ENCODE measurements around the gene FAAP100.

FAAP100 gene

DNA sequence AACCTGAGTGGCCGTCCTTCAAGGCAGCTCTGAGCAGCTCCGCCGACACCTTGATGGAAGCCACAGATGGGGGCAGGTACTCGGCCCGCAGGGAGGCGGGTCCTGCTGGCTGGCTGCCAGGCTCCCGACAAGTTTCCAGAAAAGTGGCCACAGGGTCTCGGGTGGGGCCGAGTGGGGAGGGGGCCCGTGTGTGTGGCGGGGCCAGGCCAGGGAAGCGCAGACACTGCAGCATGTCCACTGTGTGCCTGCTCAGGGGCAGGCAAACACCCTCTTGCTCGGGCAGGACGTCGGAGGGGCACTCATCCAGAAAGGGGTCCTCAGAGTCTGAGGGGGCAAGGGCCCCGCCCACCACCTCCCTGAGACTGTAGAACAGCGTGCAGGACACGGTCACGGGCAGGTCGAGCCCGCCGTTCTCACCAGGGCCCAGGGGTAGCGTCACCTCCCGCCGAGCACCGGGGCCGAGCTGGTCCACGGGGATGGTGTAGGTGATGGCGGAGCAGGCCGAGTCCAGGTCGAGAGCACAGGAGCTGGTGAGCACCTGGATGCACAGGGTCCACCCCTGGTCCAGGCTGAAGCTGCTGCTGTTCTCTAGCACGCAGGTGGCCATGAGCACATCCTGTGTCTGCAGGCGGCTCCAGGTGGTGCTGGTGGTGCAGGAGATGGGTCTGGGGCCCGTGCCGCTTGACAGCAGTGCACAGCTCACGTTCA lies 5.1 kb downstream of the FAAP100 start:
- Histone ChIP-seq H4K20me1 (peaks cover 4 to 87% (median 50%) of the 10 kb centered on the region in 11 experiments; a peak in 20 of 22 replicates), H3K4me1 (peaks cover 16 to 22% (median 19%) of the 10 kb centered on the region in 10 experiments), H3K27ac (no peak overlapping the region), H3K9me3 (replicated peaks in 1 of 11) (no peaks in the 10 kb centered on the region), H3K4me3 (no peak overlapping the region), H3K36me3 (peaks cover 72 to 90% (median 87%) of the 10 kb centered on the region in 11 experiments), H3K4me2 (no peak overlapping the region), H3K27me3 (no peaks in the 10 kb centered on the region), H3K9ac (no peak overlapping the region)
- no peak for TF ChIP-seq Cebpa-rat (IDR thresholded peaks at IDR 0.05)

DNA sequence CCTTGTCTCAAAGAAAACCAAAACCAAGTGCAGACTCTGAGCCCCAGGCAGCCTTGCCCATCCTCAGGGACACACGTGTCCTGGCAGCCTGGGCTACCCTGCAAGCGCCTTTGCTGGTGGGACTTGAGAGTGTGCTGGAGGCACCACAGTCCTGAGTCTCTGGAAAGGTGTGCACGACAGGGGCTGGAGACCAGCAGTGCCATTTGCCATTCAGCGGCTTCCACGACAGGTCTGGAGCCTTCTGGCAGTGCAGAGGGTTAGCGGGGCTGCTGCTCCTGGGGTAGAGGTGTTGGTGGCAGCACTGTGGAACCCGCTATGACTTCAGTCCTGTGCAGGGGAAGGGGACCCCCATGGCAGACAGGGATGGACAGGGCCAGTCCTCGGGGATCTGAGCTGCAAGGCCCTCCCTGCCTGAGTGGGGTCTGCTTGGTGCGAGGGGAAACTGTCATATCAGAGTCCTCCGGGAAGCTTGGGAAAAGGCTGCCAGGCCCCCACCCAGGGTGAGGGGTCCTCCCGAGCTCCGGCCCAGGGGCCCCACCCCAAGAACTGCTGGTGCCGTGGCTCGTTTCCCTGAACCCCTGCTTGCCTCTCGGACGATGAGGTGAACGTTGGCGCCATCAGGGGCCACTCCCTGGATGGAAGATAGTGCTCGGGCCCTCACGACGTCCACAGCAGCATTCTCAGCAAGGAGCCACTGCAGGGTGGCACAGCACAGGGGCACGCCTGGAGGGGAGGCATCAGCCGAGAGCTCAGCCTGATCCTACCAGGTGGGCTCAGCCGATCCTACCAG lies 6.8 kb downstream of the FAAP100 start:
- H3K9me3 ChIP-seq (replicated peaks in 1 of 11): no peaks in the 10 kb centered on the region
- H3K27ac ChIP-seq: no peak overlapping the region
- H3K36me3 ChIP-seq: peaks cover 78 to 97% (median 94%) of the 10 kb centered on the region in 11 experiments
- peaks cover 0 to 87% (median 46%) of the 10 kb centered on the region in 11 experiments; a peak in 20 of 22 replicates for H4K20me1 ChIP-seq
- H3K4me2 ChIP-seq: no peak overlapping the region
- peaks cover 4 to 12% (median 8%) of the 10 kb centered on the region in 10 experiments; a peak in 15 of 20 replicates for H3K4me1 ChIP-seq
- no peak overlapping the region for H3K9ac ChIP-seq
- H3K4me3 ChIP-seq: no peak overlapping the region
- TF ChIP-seq Cebpa-rat (IDR thresholded peaks at IDR 0.05): no peak
- H3K27me3 ChIP-seq: no peaks in the 10 kb centered on the region

DNA sequence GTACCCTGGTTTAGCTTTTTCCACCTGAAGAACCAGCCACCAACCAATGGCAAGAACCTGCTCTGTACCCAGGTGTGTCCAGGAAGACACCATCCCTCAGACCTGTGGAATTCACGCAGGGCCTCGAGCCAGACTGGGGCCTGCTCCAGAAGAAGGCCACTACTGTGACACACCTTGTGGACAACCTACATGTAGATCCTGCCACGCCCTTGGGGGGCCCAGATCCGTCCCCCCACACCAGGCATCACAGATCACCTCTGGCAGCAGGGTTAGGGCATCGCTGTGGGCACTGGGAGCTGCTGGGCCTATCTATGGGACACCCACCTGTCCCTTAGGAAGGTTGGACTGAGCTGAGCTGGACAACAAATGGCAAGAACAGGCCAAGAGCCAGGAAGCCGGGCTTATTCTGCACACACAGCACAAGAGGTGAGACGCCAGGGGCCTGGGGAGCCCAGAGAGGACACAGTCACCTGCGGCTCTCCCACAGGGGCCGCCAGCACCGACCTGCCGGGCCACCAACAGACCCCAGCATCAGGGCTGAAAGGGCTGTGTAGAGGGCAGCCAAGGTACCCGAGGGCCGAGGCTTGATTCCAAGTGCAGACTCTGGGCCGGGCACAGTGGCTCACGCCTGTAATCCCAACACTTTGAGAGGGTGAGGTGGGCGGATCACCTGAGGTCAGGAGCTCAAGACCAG lies 7.7 kb downstream of the FAAP100 start:
- H3K9ac ChIP-seq: no peak overlapping the region
- H3K27me3 ChIP-seq: no peaks in the 10 kb centered on the region
- no peak overlapping the region for H3K4me2 ChIP-seq
- no peak for TF ChIP-seq Cebpa-rat (IDR thresholded peaks at IDR 0.05)
- H3K4me1 ChIP-seq: peaks cover 0 to 3% (median 0%) of the 10 kb centered on the region in 10 experiments; a peak in 6 of 20 replicates
- peaks cover 0 to 87% (median 46%) of the 10 kb centered on the region in 11 experiments; a peak in 18 of 22 replicates for H4K20me1 ChIP-seq
- H3K4me3 ChIP-seq: no peak overlapping the region
- H3K27ac ChIP-seq: no peak overlapping the region
- H3K36me3 ChIP-seq: peaks cover 76 to 97% (median 94%) of the 10 kb centered on the region in 11 experiments
- H3K9me3 ChIP-seq (replicated peaks in 1 of 11): no peaks in the 10 kb centered on the region

DNA sequence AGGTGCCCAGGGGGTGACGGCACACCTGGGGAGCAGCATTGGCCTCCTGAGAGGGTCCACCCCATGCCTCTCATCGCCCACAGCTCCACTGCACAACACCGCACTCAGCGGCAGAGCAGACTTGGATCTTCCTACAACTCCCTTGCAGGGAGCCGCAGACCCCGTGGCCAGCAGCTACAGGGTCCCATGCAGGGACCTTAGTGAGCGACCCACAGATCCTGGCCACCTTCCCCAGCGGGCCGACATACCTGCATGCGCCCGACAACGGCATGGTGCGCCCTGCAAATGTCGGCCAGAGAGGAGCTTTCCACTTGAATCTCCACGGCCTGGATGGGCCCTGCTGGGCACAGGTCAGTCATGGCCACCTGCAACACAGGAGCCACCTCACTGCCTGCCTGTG lies 8.4 kb downstream of the FAAP100 start:
- Histone ChIP-seq H3K27ac (no peak overlapping the region), H3K9ac (no peak overlapping the region), H3K36me3 (peaks cover 70 to 96% (median 93%) of the 10 kb centered on the region in 11 experiments)

DNA sequence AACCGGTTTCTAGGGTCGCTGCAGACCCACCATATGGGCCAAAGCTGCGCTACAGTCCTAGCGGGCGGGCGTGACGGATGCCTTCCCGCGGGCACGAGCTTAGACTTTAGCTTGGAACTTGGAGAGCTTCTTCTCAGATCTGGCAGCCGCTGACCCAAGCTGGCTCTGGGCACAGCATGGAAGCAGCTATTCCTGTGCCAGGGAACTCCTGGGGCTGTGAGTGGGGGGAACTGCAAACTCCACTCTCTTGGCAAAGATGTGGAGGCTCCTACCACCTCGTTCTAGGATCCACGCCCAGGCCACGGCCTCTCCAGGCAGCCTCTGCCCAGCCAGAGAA lies 8.8 kb downstream of the FAAP100 start:
- no peak for TF ChIP-seq Cebpa-rat (IDR thresholded peaks at IDR 0.05)

More for the DNA sequence above, 8.4 kb downstream of the FAAP100 start:
- Histone ChIP-seq H3K4me1 (peaks cover 0 to 9% (median 6%) of the 10 kb centered on the region in 10 experiments; a peak in 9 of 20 replicates), H3K27me3 (no peaks in the 10 kb centered on the region), H4K20me1 (peaks cover 0 to 87% (median 47%) of the 10 kb centered on the region in 11 experiments; a peak in 18 of 22 replicates), H3K4me3 (no peak overlapping the region), H3K4me2 (no peak overlapping the region), H3K9me3 (replicated peaks in 1 of 11) (no peaks in the 10 kb centered on the region)
- no peak for TF ChIP-seq Cebpa-rat (IDR thresholded peaks at IDR 0.05)

DNA sequence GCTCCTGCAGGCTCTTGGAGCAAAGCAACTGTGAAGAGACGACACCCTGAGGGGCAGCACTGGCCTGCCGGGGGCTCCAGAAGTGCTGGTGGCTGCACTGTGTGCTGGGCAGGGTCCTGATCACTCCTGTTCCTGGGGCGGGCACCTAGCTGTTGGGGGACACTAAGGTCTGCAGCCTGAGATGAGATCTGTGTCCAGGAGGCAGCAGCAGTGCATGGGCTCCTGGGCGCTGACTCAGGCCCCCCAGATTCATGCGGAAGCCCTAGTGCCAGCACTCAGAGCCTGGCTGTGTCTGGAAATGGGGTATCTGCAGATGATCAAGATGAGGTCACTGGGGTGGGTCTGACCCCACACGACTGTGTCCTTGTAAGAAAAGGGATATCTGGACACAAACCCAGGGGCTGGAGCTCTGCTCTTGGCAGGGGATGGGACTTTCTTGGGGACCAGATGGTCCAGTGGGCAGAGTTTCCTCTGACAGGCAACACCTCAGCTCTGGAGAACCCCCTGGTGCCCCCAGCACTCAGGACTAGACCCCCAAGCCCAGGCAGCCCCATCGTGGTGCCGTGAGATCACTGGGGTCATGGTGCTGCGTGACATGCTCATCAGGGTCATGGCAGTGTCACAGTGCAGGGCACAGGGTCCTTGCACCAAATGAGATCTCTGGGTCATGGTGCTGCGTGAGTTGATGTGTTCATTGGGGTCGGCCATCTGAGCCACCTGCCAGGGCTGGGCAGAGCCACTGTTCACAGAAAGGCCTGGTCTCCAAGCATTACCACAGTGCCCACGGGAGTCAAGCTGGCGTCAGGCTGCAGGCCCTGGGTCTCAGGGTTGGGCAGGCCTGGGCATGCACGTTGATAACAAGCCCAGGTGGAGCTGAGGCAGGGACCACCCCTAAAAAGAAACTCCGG lies 9.5 kb downstream of the FAAP100 start:
- Histone ChIP-seq H3K27ac (no peak overlapping the region), H3K27me3 (peaks cover 0 to 6% (median 2%) of the 10 kb centered on the region in 11 experiments; a peak in 8 of 22 replicates), H3K9ac (0 out of 22 replicates have a peak overlapping the region, but pooled peaks of 1 of the 11 experiments have one; percentile 9), H3K4me1 (peaks cover 0 to 20% (median 17%) of the 10 kb centered on the region in 10 experiments; a peak in 14 of 20 replicates), H4K20me1 (peaks cover 0 to 91% (median 57%) of the 10 kb centered on the region in 11 experiments; a peak in 19 of 22 replicates), H3K4me2 (no peak overlapping the region), H3K4me3 (no peak overlapping the region), H3K9me3 (replicated peaks in 1 of 11) (no peaks in the 10 kb centered on the region), H3K36me3 (peaks cover 61 to 94% (median 87%) of the 10 kb centered on the region in 11 experiments)
- TF ChIP-seq Cebpa-rat (IDR thresholded peaks at IDR 0.05): no peak

More for the DNA sequence above, 8.8 kb downstream of the FAAP100 start:
- Histone ChIP-seq H3K9me3 (replicated peaks in 1 of 11) (no peaks in the 10 kb centered on the region), H3K27ac (no peak overlapping the region), H3K9ac (0 out of 22 replicates have a peak overlapping the region, but pooled peaks of 1 of the 11 experiments have one; percentile 9), H4K20me1 (peaks cover 0 to 91% (median 51%) of the 10 kb centered on the region in 11 experiments; a peak in 18 of 22 replicates), H3K27me3 (no peaks in the 10 kb centered on the region), H3K4me2 (no peak overlapping the region), H3K4me1 (peaks cover 0 to 14% (median 10%) of the 10 kb centered on the region in 10 experiments; a peak in 13 of 20 replicates), H3K36me3 (peaks cover 67 to 95% (median 90%) of the 10 kb centered on the region in 11 experiments), H3K4me3 (no peak overlapping the region)

DNA sequence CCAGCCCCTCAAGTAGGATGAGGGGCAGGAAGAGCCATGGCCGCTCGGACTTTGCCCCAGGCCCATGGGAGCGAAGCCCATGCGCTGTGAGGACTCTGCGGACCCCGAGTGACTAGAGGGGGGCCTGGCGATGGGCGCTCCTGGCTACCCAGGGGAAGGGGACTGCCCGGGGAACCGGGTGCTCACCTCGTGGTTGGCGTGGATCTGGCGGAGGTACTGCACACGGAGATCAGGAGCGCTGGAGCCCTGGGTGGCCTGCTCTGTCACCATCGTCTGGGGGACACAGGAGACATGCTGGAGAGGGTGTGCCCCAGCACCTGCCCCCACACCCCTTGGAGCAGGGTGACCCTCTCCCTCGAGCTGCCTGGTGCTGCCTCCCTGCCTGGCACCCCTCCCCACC lies 11.0 kb downstream of the FAAP100 start:
- Histone ChIP-seq H3K9me3 (replicated peaks in 1 of 11) (no peaks in the 10 kb centered on the region), H3K27ac (no peak overlapping the region), H3K4me1 (peaks cover 0 to 24% (median 21%) of the 10 kb centered on the region in 10 experiments; a peak in 14 of 20 replicates), H3K36me3 (peaks cover 45 to 79% (median 71%) of the 10 kb centered on the region in 11 experiments), H3K4me3 (no peak overlapping the region), H3K4me2 (no peak overlapping the region), H3K9ac (no peak overlapping the region), H3K27me3 (peaks cover 10 to 21% (median 17%) of the 10 kb centered on the region in 11 experiments; a peak in 19 of 22 replicates), H4K20me1 (peaks cover 0 to 87% (median 46%) of the 10 kb centered on the region in 11 experiments; a peak in 19 of 22 replicates)
- no peak for TF ChIP-seq Cebpa-rat (IDR thresholded peaks at IDR 0.05)

DNA sequence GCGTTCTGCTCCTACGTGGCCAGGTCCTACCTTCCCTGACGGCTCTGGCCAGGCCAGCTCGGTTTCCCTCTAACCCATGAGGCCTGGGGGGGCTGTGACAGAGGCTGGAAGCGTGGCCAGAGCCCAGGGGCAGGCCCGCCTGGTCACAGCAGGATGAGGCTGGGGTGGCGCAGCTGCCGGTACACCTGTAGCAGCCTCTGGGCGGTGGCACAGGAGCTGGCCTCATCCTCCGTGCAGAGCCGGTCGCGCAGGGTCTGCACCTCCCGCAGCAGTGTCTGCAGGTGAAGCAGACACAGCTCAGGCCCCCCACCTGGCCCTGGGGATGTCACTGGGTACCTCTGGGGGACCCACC lies 11.5 kb downstream of the FAAP100 start:
- Histone ChIP-seq H3K4me3 (no peak overlapping the region), H3K4me1 (peaks cover 0 to 24% (median 21%) of the 10 kb centered on the region in 10 experiments; a peak in 14 of 20 replicates), H4K20me1 (peaks cover 0 to 86% (median 43%) of the 10 kb centered on the region in 11 experiments; a peak in 19 of 22 replicates), H3K9me3 (replicated peaks in 1 of 11) (no peaks in the 10 kb centered on the region), H3K27ac (no peak overlapping the region), H3K9ac (no peak overlapping the region), H3K36me3 (peaks cover 41 to 74% (median 66%) of the 10 kb centered on the region in 11 experiments), H3K27me3 (peaks cover 13 to 24% (median 19%) of the 10 kb centered on the region in 11 experiments; a peak in 19 of 22 replicates), H3K4me2 (no peak overlapping the region)
- TF ChIP-seq Cebpa-rat (IDR thresholded peaks at IDR 0.05): no peak
